Measurements from ENCODE around the gene RNU7-1. TPM values are rescaled to one million over a fixed set of nuclear protein-coding genes. Genes with fewer than 3 reads are reported as not detected.

RNU7-1 gene
- total RNA-seq, 2 donors from 2014 or later: not detected

- no peak overlapping the region for H3K27ac ChIP-seq
- TF ChIP-seq, protein P1, sequence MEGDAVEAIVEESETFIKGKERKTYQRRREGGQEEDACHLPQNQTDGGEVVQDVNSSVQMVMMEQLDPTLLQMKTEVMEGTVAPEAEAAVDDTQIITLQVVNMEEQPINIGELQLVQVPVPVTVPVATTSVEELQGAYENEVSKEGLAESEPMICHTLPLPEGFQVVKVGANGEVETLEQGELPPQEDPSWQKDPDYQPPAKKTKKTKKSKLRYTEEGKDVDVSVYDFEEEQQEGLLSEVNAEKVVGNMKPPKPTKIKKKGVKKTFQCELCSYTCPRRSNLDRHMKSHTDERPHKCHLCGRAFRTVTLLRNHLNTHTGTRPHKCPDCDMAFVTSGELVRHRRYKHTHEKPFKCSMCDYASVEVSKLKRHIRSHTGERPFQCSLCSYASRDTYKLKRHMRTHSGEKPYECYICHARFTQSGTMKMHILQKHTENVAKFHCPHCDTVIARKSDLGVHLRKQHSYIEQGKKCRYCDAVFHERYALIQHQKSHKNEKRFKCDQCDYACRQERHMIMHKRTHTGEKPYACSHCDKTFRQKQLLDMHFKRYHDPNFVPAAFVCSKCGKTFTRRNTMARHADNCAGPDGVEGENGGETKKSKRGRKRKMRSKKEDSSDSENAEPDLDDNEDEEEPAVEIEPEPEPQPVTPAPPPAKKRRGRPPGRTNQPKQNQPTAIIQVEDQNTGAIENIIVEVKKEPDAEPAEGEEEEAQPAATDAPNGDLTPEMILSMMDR (IDR thresholded peaks at IDR 0.05): no peak
- no peaks in the 10 kb centered on the region for H3K36me3 ChIP-seq
- H3K27me3 ChIP-seq (replicated peaks; ENCODE audit: insufficient read depth): no peaks in the 10 kb centered on the region
- no peak for ATAC-seq (ENCODE audit: insufficient number of reproducible peaks, low FRiP score, low read depth)
- H3K9me3 ChIP-seq: no peaks in the 10 kb centered on the region
- H3K4me1 ChIP-seq (ENCODE audit: control insufficient read depth in 1 of 2, low read depth in 2 of 2): peaks cover 2 to 5% of the 10 kb centered on the region in 2 donors
- no peak for DNase-seq (ENCODE audit: low spot score)
- peak overlapping the region; percentile 66 for H3K4me3 ChIP-seq
Measured at GRCh38 chr12:6952121-6952862, 8.7 kb downstream of the RNU7-1 start.

- TF ChIP-seq, protein P1 (IDR thresholded peaks at IDR 0.05): no peak
- ATAC-seq (ENCODE audit: insufficient number of reproducible peaks, low FRiP score, low read depth) (no peak), DNase-seq (ENCODE audit: low spot score) (no peak)
- Histone ChIP-seq H3K27ac (peak overlapping the region in 1 of 2 donors; percentile 51), H3K9me3 (no peaks in the 10 kb centered on the region), H3K36me3 (no peaks in the 10 kb centered on the region), H3K27me3 (replicated peaks; ENCODE audit: insufficient read depth) (no peaks in the 10 kb centered on the region), H3K4me1 (ENCODE audit: control insufficient read depth in 1 of 2, low read depth in 2 of 2) (peaks cover 2 to 5% of the 10 kb centered on the region in 2 donors), H3K4me3 (peak overlapping the region; percentile 66)
Measured at GRCh38 chr12:6952863-6953441, 9.3 kb downstream of the RNU7-1 start.

- Histone ChIP-seq H3K27me3 (replicated peaks; ENCODE audit: insufficient read depth) (no peaks in the 10 kb centered on the region), H3K27ac (peak overlapping the region in 1 of 2 donors; percentile 51), H3K4me3 (peak overlapping the region; percentile 66), H3K4me1 (ENCODE audit: control insufficient read depth in 1 of 2, low read depth in 2 of 2) (peaks cover 5% of the 10 kb centered on the region in 2 donors), H3K9me3 (no peaks in the 10 kb centered on the region), H3K36me3 (no peaks in the 10 kb centered on the region)
- TF ChIP-seq, protein P1 (IDR thresholded peaks at IDR 0.05): no peak
- DNase-seq (ENCODE audit: low spot score): no peak
- ATAC-seq (ENCODE audit: insufficient number of reproducible peaks, low FRiP score, low read depth): no peak
Measured at GRCh38 chr12:6953442-6954315, 10.1 kb downstream of the RNU7-1 start.

DNA sequence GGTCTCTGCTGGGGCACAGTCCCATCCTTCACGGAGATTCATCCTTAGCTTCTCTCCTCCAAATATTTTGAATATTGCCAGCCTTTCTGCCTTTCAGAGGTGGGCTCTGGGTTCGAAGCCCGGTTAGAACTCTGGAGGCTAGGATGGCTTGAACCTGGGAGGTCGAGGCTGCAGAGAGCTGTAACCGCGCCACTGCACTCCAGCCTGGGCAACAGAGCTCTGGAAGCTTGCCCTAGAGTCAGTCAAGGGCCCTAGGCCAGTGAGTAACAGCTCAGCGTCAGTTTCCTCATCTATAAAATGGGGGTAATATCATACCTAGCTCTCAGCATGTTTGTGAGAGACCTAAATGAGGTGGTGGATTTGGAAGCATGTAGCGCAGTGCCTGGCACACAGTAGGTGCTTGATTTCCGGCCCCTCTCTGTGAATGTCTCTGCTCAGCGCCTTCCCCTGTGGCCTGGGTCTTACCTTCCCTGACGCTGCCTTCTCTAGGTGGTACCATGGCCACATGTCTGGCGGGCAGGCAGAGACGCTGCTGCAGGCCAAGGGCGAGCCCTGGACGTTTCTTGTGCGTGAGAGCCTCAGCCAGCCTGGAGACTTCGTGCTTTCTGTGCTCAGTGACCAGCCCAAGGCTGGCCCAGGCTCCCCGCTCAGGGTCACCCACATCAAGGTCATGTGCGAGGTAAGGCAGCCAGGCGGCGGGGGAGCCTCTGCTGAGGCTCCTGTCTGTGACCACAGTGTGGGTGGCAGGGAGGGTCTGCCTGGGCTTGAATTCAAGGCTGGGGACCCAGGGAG is 10.9 kb downstream of the RNU7-1 start:
- no peak for ATAC-seq (ENCODE audit: insufficient number of reproducible peaks, low FRiP score, low read depth)
- TF ChIP-seq, protein P1 (IDR thresholded peaks at IDR 0.05): no peak

More for the DNA sequence above, 10.9 kb downstream of the RNU7-1 start:
- Histone ChIP-seq H3K27me3 (replicated peaks; ENCODE audit: insufficient read depth) (no peaks in the 10 kb centered on the region), H3K4me1 (ENCODE audit: control insufficient read depth in 1 of 2, low read depth in 2 of 2) (peaks cover 5% of the 10 kb centered on the region in 2 donors), H3K4me3 (peak overlapping the region; percentile 66), H3K27ac (no peak overlapping the region), H3K9me3 (no peaks in the 10 kb centered on the region), H3K36me3 (no peaks in the 10 kb centered on the region)
- no peak for DNase-seq (ENCODE audit: low spot score)
